HG02623 (cell line): ENCODE data around the gene CLSTN2.

ENCODE experiments used
- ATAC-seq: cut with Tn5 transposase; IDR thresholded peaks from one replicate; pipeline ENCODE4 v1.9.1; 2021; ENCODE audit warnings: moderate library complexity; ENCODE audit not compliant: unreplicated experiment

Gene CLSTN2

DNA sequence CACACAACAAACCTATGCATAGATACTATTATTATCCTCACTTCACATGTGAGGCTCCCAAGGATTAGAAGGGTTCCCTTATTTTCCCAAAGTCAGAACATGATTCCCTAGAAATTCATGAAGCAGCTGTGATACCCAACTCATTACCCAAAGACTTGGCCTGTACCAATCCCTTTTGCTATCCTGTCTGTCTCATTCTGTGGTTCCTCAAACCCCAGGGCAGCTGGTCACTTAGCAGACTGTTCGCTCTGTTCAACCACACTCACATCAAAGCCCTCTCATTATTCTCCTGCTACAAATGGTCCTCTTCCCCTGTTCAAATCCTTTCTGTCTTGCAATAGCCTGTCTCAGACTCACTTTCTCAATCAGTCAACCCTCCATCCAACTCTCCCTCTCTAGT lies 588.6 kb downstream of the CLSTN2 start:
- no peak for ATAC-seq

GRCh38 chr3:140527156-140527555 lies 592.2 kb downstream of the CLSTN2 start:
- ATAC-seq: no peak

DNA sequence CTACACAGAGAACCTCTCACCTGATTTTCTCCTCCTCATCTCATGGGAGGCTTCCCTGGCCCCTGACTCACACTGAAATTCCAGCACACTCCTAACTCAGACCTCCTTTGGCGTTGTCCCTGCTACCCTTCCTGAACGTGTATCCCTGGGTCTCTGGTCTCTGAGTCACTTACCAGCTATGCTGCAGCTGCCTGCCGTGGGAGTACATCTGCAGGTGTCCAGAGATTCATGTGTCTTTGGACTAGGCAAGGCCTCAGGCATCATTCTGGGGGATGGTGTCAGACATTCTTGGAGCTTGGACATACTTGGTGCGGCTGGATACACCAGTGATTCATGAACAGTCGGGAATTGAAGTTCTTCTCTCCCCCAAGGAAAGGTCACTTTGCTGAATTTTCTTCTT lies 594.1 kb downstream of the CLSTN2 start:
- no peak for ATAC-seq

GRCh38 chr3:140529558-140529957 lies 594.6 kb downstream of the CLSTN2 start:
- ATAC-seq: no peak

- ATAC-seq: no peak
These were observed 595.1 kb downstream of the CLSTN2 start for GRCh38 chr3:140530131-140530530.

DNA sequence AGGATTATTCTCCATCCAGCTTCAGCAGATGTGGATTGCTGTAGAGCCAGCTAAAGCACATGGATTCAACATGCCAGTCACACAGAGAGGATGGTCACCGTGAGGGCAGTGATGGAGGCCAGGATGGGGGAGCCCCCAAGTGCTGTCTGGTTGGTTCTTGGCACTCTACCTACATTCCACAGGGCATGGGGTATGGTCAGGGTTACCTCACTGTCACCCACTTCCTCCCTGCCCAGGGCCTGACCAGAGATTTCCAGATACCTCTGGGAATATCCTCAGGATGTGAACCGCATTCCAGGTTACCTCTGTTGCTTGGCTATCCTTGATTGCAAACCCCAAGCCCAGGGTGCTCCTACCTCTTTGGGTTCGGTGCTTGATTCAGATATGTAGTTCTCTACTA lies 595.6 kb downstream of the CLSTN2 start:
- no peak for ATAC-seq

GRCh38 chr3:140532793-140533330 lies 597.9 kb downstream of the CLSTN2 start:
- ATAC-seq: no peak

- no peak for ATAC-seq
These were observed 602.1 kb downstream of the CLSTN2 start for GRCh38 chr3:140536926-140537726.

DNA sequence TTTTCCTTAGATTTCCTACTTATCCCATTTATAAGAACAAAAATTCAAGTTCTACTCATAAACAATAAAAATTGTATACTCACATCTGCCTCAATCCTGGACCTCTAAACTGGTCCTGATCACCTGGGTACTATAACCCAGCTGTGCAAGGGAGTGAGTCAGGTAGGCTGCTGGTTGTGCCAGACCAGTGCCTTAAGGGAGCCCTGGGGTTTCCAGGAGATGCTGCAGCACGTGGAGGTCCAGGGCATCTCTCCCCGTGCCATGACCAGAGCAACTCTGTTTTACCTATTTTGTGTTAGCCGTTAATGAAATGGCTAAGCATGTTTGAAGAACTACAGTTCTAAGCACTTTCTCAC lies 602.7 kb downstream of the CLSTN2 start:
- no peak for ATAC-seq

DNA sequence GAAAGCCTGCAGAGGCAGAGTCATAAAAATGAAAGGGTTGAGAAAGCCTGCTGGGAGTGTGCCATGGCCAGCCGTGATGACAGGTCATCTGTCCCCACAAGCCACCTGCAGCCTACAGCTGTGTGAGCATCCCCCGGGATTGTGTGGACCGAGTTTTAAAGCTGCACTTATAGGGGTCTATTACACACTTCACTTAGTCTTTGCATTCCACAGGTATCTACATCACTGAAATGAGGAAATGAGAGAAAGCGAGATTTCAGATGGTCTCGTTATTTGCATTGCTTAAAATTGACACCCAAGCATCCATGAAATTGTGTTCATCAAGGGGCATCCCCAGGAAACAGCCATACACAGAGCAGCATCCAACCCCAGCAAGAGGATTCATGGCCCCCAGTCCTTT lies 605.3 kb downstream of the CLSTN2 start:
- peak; percentile 75 for ATAC-seq

- no peak for ATAC-seq
These were observed 607.1 kb downstream of the CLSTN2 start for GRCh38 chr3:140541975-140542653.

DNA sequence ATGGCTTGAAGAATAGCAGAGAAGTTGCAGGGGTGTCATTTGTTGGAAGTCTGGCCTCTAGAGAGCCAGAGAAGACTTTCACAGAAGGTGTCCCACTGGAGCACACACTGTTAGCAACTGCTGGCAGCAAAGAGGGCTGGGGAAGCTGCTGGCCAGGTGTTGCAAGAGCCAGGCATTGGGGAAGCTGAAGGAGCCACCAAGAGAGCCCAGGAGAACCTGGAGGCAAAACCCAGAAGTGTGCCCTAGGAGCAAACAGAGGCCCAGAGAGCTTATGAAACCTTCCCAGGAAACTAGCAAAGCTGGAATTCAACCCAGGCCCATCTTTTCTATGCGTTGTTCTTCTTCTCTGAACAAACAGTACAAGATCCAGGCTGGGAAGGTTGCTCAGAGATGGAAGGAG lies 610.2 kb downstream of the CLSTN2 start:
- no peak for ATAC-seq

DNA sequence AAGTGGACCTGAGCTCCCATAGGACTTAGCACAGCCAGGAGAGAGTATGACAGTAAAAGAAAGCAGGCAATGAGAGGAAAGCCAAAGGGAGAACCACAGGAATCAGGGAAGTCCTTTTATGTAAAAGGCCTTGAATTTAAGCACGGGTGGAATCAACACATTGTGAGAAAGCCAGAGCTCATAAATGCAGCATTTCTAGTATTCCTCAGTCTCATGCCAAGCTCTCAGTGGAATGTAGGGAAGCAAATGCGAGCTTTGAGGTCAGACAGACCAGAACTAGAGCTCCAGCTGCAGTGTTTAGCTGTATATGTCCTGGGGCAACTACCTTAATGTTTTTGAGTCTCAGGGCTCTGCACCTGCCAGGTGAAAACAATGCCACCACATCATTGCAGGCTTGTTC lies 610.8 kb downstream of the CLSTN2 start:
- ATAC-seq: no peak

DNA sequence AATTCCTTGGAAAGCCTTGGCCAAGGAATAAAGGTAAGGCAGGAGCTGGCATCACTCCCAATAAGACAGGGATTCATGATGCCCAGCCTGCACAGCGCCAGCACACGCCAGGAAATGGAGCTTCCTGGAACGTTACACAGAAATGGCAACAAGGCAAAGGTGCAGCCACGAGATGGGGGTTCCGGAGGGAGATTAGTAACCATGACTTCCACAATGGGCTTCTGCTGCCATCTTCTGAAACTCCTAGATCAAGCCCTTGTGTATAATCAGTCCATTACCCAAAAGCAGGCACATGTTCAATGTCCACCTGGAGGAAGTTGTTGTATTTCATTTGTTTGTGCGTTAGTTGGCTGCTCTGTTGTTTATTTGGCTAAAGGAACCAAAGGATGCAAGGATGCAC lies 611.7 kb downstream of the CLSTN2 start:
- ATAC-seq: no peak

- no peak for ATAC-seq
These were observed 617.4 kb downstream of the CLSTN2 start for GRCh38 chr3:140552403-140552802.

DNA sequence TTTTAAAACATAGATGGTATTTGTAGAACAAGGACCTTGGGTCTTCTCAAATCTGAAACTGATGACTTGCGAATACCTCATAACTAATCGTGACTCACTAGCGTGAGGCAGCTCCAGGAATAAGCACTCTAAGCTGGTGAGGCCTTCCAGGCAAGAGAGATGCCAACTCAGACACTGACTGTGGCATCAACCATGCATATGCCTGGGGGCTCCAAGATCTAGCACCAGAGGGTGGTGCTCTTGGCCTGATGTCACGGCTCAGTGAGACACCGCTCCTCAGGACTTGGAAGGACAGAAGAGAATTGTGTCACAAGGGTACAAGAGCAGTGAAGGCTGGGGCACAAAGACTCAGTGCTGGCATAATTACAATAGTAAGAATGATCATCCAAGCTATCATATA lies 617.9 kb downstream of the CLSTN2 start:
- ATAC-seq: no peak

- no peak for ATAC-seq
These were observed 618.6 kb downstream of the CLSTN2 start for GRCh38 chr3:140553591-140553990.

DNA sequence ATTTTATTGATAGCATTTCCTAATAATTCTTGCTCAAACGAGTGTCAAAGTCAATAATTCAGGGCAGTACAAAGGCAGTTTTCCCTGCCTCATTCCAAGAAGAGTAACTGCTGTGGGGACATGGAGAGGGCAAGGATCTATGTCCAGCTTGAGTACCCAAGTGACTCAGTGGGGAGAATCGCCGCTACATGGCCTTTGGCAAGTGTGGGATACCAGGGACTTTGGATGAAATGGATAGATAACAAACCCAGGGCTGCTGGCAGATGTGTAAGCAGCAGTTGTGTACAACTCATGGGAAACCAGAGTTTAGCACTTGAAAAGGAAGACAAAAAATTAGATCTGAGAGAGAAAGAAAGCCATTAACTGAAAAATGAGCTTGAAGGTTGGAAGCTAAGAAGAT lies 620.7 kb downstream of the CLSTN2 start:
- ATAC-seq: no peak

DNA sequence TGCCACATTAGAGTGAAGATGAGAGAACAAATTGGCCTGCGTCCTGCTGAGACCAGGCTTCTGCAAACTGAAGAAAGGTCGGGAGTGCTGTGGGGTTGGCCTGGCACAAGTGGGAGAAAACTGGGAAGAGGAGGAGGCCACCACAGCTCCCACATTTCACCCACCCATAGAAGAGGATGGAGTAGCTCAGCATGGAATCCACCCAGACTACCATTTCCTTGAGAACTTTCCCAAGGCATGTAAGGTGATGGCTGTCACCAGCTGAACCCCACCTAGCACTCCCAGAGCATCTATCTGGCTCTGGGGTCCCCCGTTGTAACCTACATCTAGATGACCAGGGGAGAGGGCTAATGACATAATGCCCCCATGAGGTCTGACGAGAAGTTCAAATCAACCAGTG lies 622.5 kb downstream of the CLSTN2 start:
- no peak for ATAC-seq

- ATAC-seq: no peak
These were observed 624.6 kb downstream of the CLSTN2 start for GRCh38 chr3:140559546-140559945.

DNA sequence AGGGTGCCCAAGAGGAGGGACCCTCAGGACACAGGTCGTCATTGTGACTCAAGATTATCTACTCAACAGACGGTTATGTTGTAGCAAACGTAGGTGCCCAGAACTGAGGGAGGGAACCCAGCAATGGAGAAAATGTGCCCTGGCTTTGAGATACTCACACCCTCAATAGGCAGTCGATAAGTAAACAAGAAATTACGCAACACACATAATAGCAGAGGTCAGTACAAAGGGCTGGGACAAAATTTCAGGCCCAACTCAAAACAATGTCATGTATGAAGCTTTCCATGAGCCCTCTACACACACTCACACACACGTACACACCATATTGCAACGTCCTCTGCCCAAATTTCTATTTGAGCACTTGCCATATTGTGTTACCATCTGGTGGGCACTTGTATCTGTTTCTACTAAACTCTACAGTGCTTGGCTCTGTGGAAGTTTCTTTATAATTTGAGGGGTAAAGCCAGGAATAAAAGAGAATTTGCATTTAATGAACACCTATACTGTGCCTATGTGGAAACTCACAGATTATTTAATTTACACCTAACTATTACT lies 628.3 kb downstream of the CLSTN2 start:
- no peak for ATAC-seq

GRCh38 chr3:140568131-140568530 lies 633.1 kb downstream of the CLSTN2 start:
- no peak for ATAC-seq
